Breast epithelium (tissue), 3 donors: ENCODE data around the gene LRRC61.

Source experiments
- POLR2A ChIP-seq: fragments of 450-650 bp; IDR thresholded peaks from one replicate; pipeline ENCODE4 v1.6.1; 2016; ENCODE audit warnings: antibody characterized with exemption, mild to moderate bottlenecking, moderate library complexity
- TF ChIP-seq, protein P1 (sequence below), 3 donors: fragments of 450-650 bp; IDR thresholded peaks; one replicate each; pipeline ENCODE4 v1.5.1; 2016 to 2017; ENCODE audit warnings: antibody characterized with exemption in 3 of 3, mild to moderate bottlenecking in 3 of 3, moderate library complexity in 3 of 3

DNA sequence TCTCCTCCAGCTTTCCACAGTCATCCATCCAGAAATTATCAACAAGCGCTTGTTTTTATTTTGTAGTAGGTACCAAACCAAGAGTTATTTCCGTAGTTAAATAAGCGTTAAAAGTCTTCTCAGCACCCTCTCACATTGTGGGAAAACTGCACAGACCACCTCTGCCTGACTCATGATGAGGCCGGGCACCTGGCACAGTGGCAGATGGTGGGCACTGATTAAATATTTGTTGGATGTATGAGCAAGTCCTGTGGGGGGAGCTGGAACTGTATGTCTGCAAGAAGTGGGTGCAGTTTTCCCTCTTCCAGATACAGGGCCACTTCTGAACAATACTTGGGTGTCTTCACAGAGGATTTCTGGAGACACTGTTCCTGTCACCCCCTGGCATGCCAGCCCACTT, 40.2 kb downstream of the LRRC61 start:
- TF ChIP-seq, protein P1, sequence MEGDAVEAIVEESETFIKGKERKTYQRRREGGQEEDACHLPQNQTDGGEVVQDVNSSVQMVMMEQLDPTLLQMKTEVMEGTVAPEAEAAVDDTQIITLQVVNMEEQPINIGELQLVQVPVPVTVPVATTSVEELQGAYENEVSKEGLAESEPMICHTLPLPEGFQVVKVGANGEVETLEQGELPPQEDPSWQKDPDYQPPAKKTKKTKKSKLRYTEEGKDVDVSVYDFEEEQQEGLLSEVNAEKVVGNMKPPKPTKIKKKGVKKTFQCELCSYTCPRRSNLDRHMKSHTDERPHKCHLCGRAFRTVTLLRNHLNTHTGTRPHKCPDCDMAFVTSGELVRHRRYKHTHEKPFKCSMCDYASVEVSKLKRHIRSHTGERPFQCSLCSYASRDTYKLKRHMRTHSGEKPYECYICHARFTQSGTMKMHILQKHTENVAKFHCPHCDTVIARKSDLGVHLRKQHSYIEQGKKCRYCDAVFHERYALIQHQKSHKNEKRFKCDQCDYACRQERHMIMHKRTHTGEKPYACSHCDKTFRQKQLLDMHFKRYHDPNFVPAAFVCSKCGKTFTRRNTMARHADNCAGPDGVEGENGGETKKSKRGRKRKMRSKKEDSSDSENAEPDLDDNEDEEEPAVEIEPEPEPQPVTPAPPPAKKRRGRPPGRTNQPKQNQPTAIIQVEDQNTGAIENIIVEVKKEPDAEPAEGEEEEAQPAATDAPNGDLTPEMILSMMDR (IDR thresholded peaks at IDR 0.05): no peak
- TF ChIP-seq POLR2A: no peak
